KOPT-K1 (cell line): ENCODE measurements around the gene CHST11.
"Not testable (repeated sequence)": the region's sequence is repeated elsewhere in the genome, so short reads cannot be mapped to it uniquely, and the experiment has no call there.

Source experiments
- H3K27ac ChIP-seq: fragments of 200-600 bp; sonication (generic); 2 replicates; pipeline ENCODE4 v1.5.1; 2016; ENCODE audit warnings: antibody characterized with exemption, mild to moderate bottlenecking, low read depth, low read length; ENCODE audit not compliant: poor library complexity, severe bottlenecking
- H3K36me3 ChIP-seq: fragments of 200-600 bp; sonication (generic); 2 replicates; pipeline ENCODE4 v1.5.1; 2017; ENCODE audit warnings: antibody characterized with exemption, mild to moderate bottlenecking, low read length, moderate library complexity; ENCODE audit not compliant: insufficient read depth
- H3K9me3 ChIP-seq: fragments of 200-600 bp; sonication (generic); 2 replicates; pipeline ENCODE4 v1.5.1; 2017; ENCODE audit warnings: antibody characterized with exemption, low read length, mild to moderate bottlenecking; ENCODE audit not compliant: insufficient read depth, poor library complexity, severe bottlenecking

Gene CHST11

DNA sequence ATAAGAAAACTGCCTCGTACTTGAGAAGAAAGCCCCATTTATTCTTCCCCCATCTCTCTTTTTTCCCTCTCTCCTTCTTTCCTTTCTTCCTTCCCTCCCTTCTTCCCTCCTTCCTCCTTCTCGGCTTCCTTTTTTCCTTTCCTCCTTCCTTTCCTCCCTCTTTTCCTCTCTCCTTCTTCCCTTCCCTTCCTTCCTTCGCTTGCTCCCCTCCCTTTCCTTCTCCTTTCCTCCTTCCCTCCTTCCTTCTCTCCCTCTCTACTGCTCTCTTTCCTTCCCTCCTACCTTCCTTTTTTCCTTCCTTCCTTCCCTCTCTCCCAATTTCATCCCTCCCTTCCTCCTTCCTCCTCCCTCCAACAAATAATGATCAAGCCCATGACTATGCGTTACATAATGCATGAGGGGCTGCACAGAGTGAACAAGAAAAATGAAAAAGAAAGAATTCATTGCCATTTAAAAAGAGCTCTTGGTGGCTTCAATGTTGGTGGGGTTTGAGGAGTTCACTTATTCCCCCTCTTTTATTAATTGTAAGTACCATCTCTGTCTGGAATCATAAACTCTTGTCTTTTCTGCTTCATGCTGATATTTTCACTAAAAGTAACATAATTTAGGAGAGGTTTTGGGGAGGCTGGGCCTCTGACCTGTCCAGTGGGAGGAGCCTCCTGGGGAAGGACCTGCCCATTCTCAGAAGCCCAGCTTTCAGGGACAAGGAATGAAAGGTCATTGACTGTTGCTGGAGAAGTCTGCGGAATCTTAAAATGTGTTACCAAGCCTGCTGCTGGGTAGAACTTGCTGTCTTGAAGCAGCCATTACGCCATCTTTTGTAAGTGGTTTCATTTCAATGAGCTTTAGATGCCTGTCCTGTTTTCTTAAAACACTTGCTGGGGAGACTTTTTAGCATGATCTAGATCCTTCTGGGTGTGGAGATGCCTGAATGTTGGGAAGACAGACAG is 144.3 kb downstream of the CHST11 start:
- Histone ChIP-seq H3K9me3 (no peaks in the 10 kb centered on the region), H3K36me3 (peaks cover 44% of the 10 kb centered on the region), H3K27ac (peak overlapping the region; percentile 93)

DNA sequence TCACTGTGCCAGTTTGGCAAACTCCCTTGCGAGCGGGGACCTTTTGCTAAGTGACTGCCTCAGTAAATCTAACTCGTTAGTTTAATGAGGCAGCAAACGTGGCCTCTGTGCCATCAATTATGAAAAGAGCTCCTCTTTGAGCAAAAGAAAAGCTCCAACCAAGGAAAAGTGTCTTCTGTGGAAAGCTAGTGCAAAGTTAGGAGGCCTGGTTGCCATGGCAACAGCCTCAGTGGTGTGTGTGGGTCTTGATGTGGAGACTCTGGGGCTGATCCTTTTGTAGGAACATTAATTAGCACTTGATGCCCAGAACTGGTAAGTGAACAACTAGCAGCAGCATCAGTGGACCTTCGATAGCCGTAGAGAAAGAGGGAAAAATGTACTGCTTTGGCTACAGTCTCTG is 145.7 kb downstream of the CHST11 start:
- Histone ChIP-seq H3K36me3 (peaks cover 56% of the 10 kb centered on the region), H3K27ac (peak overlapping the region; percentile 93), H3K9me3 (no peaks in the 10 kb centered on the region)

DNA sequence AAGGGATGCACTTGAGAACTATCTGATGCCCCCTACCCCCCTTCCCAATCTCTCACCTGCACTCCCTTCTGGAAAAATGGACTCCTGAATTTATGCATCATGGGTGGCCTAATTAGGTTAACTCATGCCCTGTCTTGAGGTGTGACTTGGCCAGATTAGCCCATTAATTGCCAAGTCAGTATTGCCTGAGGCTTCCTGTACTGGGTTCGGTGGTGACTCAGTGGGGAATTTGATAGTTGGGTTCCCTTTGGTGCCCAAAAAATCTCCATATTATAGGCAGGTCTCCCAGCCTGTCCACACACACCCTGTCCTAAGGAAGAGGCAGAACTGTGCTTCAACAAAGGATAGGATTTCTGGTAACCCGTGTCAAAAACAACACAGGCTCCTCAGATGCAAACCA is 146.1 kb downstream of the CHST11 start:
- Histone ChIP-seq H3K36me3 (peaks cover 60% of the 10 kb centered on the region), H3K9me3 (no peaks in the 10 kb centered on the region), H3K27ac (peak overlapping the region; percentile 93)

DNA sequence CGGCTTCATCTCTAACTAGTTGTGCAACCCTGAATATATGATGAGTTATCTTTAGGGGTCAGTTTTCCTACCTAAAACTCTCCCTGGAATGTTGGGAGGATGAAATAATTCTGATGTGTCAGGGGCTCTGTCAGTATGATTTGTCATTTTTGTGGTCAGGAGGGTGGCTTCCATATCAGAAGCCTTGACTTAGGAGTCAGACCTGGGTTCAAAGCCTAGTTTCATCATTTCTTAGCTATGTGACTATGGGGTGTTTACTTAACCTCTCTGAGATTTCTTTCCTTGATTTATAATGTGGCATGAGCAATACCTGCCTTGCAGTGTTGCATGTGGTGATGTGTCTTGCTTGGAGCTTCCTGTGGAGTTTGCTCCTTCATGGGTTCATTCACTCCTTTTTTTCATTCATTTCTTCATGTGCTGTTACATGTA is 146.8 kb downstream of the CHST11 start:
- Histone ChIP-seq H3K9me3 (no peaks in the 10 kb centered on the region), H3K36me3 (peaks cover 67% of the 10 kb centered on the region), H3K27ac (peak overlapping the region; percentile 93)

DNA sequence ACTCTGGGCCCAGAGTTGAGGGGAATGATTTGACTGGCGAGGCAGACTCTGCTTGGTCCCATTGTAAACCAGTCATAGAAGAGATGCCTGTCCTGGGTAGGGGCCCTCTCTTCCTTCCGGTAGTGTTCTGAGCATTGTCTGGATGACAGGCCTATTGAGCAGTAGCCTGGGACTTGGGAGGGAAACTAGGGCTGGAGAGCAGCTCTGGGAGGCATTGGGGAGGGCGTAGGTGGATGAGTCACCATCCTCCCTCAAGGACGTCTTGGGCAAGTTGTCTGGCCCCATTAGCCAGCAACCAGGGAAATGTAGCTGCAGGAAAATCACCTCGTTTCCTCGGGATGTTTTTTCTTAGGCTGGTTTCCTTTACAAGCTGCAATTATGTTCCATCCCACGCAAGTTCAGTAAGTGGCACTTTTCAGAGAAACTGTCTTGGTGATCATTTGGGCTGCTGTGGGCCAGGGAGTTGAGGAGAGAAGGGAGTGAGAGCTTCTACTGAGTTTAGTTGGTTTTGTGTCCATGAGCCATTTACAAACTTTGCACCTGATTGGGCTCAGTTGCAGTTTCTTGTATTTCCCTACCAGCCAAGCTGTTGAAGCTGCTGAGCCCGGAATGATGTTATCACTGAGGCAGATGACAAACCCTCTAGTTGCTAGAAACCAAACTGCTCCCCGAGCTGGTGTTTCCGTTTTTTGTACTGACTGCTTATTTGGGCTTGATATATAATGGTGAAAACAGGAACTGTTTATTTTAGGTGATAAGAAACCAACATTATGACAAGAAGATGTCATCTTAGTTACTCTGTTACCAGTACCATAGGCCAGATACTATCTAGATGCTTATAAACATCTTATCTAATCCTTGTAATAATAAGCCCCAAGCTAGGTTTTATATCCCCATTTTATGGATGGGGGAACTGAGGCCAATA is 147.6 kb downstream of the CHST11 start:
- Histone ChIP-seq H3K9me3 (no peaks in the 10 kb centered on the region), H3K36me3 (peaks cover 75% of the 10 kb centered on the region), H3K27ac (peak overlapping the region; percentile 93)

DNA sequence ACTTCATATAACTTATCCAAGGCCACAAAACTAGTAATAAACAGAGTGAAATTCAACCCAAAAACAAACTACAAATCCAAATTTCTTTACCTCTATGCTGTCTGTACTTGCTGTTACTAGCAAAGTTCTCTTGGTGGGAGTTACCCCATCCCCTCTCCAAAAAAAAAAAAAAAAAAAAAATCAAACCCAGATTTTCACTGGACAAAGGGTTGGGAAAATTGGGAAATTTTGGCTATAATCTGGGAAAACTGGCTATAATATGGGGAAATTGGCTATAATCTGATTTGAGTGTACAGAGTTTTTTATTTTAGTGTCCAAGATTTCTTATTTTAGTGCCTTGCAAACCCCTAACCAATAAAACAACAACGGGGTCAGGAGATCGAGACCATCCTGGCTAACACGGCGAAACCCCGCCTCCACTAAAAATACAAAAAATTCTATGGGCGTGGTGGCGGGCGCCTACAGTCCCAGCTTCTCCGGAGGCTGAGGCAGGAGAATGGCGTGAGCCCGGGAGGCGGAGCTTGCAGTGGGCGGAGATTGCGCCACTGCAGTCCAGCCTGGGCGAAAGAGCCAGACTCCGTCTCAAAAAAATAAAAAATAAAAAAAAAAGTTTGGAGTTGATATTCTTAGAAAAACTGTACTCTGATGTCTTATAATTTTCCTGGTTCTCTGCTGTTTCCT is 148.4 kb downstream of the CHST11 start:
- H3K27ac ChIP-seq: peak overlapping the region; percentile 93
- no peaks in the 10 kb centered on the region for H3K9me3 ChIP-seq
- peaks cover 80% of the 10 kb centered on the region for H3K36me3 ChIP-seq

DNA sequence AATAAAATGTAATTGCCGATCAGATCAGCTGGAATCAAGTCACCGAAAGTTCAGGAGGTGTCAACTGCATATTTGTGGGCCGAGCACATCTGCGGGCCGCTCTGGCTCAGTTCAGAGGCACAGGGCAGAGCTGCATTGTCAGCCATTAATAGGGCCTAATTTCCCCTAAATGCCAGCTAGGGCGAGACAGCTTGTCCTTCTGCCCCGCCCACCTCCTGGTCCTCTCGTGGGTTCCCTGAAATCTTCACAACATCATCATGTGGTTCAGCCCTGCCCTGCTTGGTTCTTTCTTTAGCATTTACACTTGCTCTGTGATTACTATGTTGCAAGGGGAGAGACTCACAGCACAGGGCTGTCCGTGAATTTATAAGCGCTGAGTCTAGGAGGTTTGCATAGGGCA is 148.9 kb downstream of the CHST11 start:
- Histone ChIP-seq H3K9me3 (no peaks in the 10 kb centered on the region), H3K27ac (peak overlapping the region; percentile 93), H3K36me3 (peaks cover 80% of the 10 kb centered on the region)

DNA sequence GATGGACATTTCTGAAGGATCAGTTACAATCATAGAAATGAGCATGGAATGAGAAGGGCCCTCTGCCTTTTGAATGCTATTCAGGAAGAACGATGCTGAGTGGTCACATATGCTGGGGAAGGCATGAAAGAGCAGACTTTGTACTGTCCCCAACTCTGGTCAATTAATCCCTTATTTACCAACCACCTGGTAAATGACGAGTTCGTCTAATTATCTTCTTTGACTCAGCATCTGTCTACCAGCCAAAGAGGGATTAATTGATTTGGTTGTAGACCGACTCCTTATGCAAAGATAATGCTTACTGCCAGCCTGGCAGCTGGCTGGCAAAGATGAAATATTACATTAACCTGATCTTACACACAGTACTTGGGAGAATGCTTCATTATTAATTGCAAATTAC is 152.2 kb downstream of the CHST11 start:
- Histone ChIP-seq H3K9me3 (no peaks in the 10 kb centered on the region), H3K27ac (no peak overlapping the region), H3K36me3 (peaks cover 83% of the 10 kb centered on the region)

DNA sequence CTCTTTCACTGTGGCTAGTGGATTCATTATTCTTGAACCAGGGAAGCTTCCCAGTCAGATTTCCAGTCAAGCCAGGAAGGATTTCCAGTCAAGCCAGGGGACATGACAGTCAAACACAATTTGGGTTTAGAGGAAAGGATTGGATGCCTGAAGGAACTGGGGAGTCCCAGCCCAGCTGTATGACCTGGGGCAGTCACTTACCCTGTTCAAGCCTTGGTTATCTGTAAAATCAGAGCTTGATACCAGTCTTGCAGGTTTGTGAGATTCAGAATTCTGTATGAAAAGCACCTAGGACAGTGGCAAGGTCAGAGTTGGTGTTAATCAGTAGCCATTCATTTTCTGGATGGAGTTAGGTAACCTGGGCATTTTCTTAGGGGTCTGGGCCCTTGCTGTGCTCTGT is 152.7 kb downstream of the CHST11 start:
- Histone ChIP-seq H3K36me3 (peaks cover 86% of the 10 kb centered on the region), H3K27ac (no peak overlapping the region), H3K9me3 (no peaks in the 10 kb centered on the region)

DNA sequence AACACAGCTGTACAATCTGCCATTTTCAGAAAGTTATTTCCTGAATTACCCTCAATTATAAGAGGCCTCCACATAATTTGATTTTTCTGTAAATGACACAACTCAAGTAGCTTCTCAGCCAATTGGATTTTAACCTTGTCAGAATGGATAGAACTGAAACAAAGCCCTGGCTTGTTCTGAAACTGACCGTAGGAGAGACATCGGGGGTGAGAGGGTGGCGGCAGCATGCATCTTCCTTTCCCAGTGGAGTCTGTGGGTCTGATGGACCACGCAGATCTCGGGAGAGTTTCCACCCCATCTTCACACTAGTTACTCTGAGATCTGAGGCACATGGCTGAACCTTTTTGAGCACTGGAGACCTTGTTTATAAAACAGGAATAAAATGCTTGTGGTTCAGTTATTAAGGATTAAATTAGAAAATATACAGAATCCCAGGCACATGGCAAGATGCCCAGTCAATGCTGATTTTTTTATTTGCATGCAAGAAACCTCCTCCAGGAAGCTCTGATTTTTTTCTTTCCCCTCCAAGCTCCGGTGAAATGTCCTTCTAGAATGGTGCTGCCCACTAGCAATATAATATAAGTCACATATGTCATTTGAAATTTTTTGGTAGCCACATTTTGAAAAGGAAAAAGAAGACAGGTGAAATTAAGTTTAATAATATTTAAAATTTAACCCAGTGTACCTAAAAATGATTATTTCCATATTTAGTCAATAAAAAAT is 153.9 kb downstream of the CHST11 start:
- no peaks in the 10 kb centered on the region for H3K9me3 ChIP-seq
- no peak overlapping the region for H3K27ac ChIP-seq
- peaks cover 94% of the 10 kb centered on the region for H3K36me3 ChIP-seq

DNA sequence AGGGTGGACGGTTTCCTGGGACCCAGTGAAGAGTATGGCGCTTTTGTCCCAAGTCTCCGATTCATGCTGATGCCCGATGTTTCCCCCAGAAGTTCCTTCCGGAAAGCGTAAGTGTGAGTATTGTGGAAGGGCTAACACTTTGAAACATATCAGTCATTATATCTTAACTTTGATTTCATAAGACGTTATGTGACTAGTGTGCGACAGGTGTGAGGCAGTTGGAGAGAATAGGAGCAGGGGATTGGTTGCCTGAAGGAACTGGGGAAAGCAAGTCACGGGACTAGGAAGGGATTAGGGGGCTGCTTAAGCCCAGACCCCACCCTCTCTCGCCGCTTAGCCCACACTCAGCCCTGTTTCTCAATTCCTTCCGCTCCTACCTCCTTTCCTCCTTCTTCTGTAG is 154.9 kb downstream of the CHST11 start:
- Histone ChIP-seq H3K36me3 (peaks cover 86% of the 10 kb centered on the region), H3K27ac (no peak overlapping the region), H3K9me3 (no peaks in the 10 kb centered on the region)

DNA sequence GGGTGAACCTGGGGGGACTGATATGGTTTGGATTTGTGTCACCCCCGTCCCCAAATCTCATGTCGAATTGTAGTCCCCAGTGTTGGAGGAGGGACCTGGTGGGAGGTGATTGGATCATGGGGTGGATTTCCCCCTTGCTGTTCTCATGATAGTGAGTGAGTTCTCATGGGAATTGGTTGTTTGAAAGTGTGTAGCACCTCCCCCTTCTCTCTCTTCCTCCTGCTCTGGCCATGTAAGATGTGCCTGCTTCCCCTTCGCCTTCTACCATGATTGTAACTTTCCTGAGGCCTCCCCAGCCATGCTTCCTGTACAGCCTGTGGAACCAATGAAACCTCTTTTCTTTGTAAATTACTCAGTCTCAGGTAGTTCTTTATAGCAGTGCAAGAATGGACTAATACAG is 156.6 kb downstream of the CHST11 start:
- H3K36me3 ChIP-seq: peaks cover 83% of the 10 kb centered on the region
- not testable (repeated sequence) for H3K27ac ChIP-seq

DNA sequence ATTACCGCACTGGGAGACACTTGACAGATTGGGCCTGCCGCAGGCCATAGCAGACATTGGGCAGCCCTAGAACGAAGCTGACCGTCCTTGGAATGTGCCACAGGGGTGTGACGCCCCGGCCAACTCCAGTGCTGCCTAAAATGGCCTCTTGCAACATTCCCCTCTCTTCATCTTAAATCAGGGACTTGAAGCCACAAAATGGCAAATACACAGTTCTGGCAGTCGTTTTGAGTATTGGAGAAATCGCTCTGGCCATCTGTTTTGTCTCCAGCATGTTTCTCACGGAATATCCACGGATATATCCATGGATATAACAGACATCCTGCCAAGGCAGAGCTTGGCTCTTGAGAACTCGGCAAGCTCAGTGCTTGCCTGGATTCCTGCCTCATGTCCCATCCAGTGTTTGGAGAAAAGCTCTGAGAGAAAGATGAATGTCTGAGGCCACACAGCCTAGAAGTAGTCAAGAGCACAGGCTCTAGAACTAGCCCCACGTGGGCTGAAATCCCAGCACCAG is 158.4 kb downstream of the CHST11 start:
- H3K9me3 ChIP-seq: no peaks in the 10 kb centered on the region
- H3K36me3 ChIP-seq: peaks cover 83% of the 10 kb centered on the region
- H3K27ac ChIP-seq: no peak overlapping the region

More for the DNA sequence above, 156.6 kb downstream of the CHST11 start:
- not testable (repeated sequence) for H3K9me3 ChIP-seq

DNA sequence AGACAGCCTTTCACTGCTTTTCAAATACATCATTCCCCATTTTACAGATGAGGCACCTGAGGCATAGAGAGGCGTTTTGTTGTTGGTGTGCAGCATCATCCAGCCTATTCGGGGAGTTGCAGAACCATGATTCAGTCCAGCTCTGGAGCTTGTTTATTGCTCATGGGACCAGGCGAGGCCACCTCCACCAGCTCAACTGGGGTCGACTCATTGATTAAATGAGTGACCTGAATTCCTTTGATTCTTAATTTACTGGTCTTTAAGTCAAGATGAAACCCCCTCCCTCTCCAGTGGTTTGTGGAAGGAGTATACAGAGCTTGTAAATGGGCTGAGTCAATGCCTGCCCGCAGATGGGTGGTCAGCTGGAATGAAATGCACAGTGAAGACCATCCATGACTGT is 161.9 kb downstream of the CHST11 start:
- Histone ChIP-seq H3K36me3 (peaks cover 82% of the 10 kb centered on the region), H3K27ac (no peak overlapping the region), H3K9me3 (no peaks in the 10 kb centered on the region)
